NCI-H526 (cell line): ENCODE measurements around the gene NMUR2.

Experiments
- DNase-seq, 2 experiments: peaks; one replicate each; lab custom pipeline; 2025; lab: John Stamatoyannopoulos, UW

Gene NMUR2

GRCh38 chr5:152369298-152369697 is 35.8 kb downstream of the NMUR2 start:
- DNase-seq: no peak

GRCh38 chr5:152367554-152367953 is 37.5 kb downstream of the NMUR2 start:
- DNase-seq: no peak

GRCh38 chr5:152366716-152367115 is 38.4 kb downstream of the NMUR2 start:
- no peak for DNase-seq

- DNase-seq: no peak
Measured at GRCh38 chr5:152364899-152365298, 40.2 kb downstream of the NMUR2 start.

GRCh38 chr5:152364172-152364571 is 40.9 kb downstream of the NMUR2 start:
- DNase-seq: no peak

- no peak for DNase-seq
Measured at GRCh38 chr5:152358861-152359568, 46.1 kb downstream of the NMUR2 start.

GRCh38 chr5:152356506-152356905 is 48.6 kb downstream of the NMUR2 start:
- no peak for DNase-seq

- DNase-seq: no peak
Measured at GRCh38 chr5:152355061-152355460, 50.0 kb downstream of the NMUR2 start.

GRCh38 chr5:152353001-152353400 is 52.1 kb downstream of the NMUR2 start:
- no peak for DNase-seq

- peak in 1 of 2 experiments; percentile 58 for DNase-seq
Measured at GRCh38 chr5:152349683-152350526, 55.2 kb downstream of the NMUR2 start.
